Neural progenitor cell (in vitro differentiated cells): ENCODE results near the gene PRR35.

Experiments
- CTCF ChIP-seq: fragments of 200-600 bp; sonication (generic); IDR thresholded peaks from 2 replicates; pipeline ENCODE4 v1.5.1; 2017; ENCODE audit warnings: antibody characterized with exemption, mild to moderate bottlenecking
- EZH2phosphoT487 ChIP-seq: fragments of 200-600 bp; sonication (generic); IDR thresholded peaks from 2 replicates; pipeline ENCODE4 v1.6.1; 2017; ENCODE audit warnings: antibody characterized with exemption

GRCh38 chr16:534856-535445 is 25.2 kb upstream of the PRR35 start:
- TF ChIP-seq CTCF (no peak), EZH2phosphoT487 (no peak)
